SU-DHL-6 (cell line): ENCODE measurements around the gene PPP2R3A.

Experiments
- H2AFZ ChIP-seq: fragments of 200-600 bp; sonication (generic); 2 replicates; pipeline ENCODE4 v1.6.1; 2014; ENCODE audit warnings: low read depth, mild to moderate bottlenecking, moderate library complexity, mixed read lengths, antibody characterized with exemption, low read length; ENCODE audit not compliant: severe bottlenecking
- H3F3A ChIP-seq: fragments of 200-600 bp; shearing (Covaris generic); 2 replicates; pipeline ENCODE4 v1.6.0; 2016; ENCODE audit warnings: antibody characterized with exemption, mild to moderate bottlenecking; ENCODE audit not compliant: insufficient read depth
- H3K27ac ChIP-seq: fragments of 200-600 bp; sonication (generic); 2 replicates; pipeline ENCODE4 v1.5.1; 2016; ENCODE audit warnings: low read depth, mild to moderate bottlenecking, low read length, moderate library complexity, mixed read lengths
- H3K27me3 ChIP-seq: fragments of 200-600 bp; sonication (generic), shearing (Covaris generic); 2 replicates; pipeline ENCODE4 v1.6.0; 2014; ENCODE audit warnings: mild to moderate bottlenecking, low read length
- H3K36me3 ChIP-seq: fragments of 200-600 bp; sonication (generic); 2 replicates; pipeline ENCODE4 v1.6.1; 2014; ENCODE audit warnings: mild to moderate bottlenecking, low read length, mixed read lengths
- H3K4me2 ChIP-seq: fragments of 300-600, 200-600 bp; shearing (Covaris generic), sonication (generic); 2 replicates; pipeline ENCODE4 v1.6.0; 2014; ENCODE audit warnings: low read length, low read depth, mild to moderate bottlenecking; ENCODE audit not compliant: poor library complexity, severe bottlenecking
- H3K4me3 ChIP-seq: fragments of 200-600 bp; sonication (generic); 2 replicates; pipeline ENCODE4 v1.5.1; 2014; ENCODE audit warnings: antibody characterized with exemption, low read length, mild to moderate bottlenecking, mixed read lengths; ENCODE audit not compliant: insufficient read depth, poor library complexity, severe bottlenecking
- H3K79me2 ChIP-seq: fragments of 200-600 bp; sonication (generic); 2 replicates; pipeline ENCODE4 v1.6.1; 2014; ENCODE audit warnings: mild to moderate bottlenecking, low read length, moderate library complexity; ENCODE audit not compliant: insufficient read depth
- H3K9ac ChIP-seq: fragments of 200-600 bp; sonication (generic); 2 replicates; pipeline ENCODE4 v1.7.0; 2014; ENCODE audit warnings: mild to moderate bottlenecking, low read length
- H3K9me2 ChIP-seq: fragments of 200-600 bp; sonication (generic); replicated peaks from 2 replicates; pipeline ENCODE4 v1.6.1; 2014; ENCODE audit warnings: low read length; ENCODE audit not compliant: insufficient read depth
- H3K9me3 ChIP-seq: fragments of 200-600 bp; sonication (generic); 2 replicates; pipeline ENCODE4 v1.6.1; 2014; ENCODE audit warnings: low read length, mixed read lengths; ENCODE audit not compliant: insufficient read depth
- H4K20me1 ChIP-seq: fragments of 200-600 bp; sonication (generic); 2 replicates; pipeline ENCODE4 v1.6.1; 2014; ENCODE audit warnings: low read depth, mild to moderate bottlenecking, antibody characterized with exemption, low read length, moderate library complexity, mixed read lengths
- EZH2phosphoT487 ChIP-seq: fragments of 200-600 bp; sonication (generic), shearing (Covaris generic); conservative IDR thresholded peaks from 2 replicates; pipeline ENCODE4 v1.6.1; 2018; ENCODE audit warnings: mild to moderate bottlenecking, antibody characterized with exemption, low read length, moderate library complexity, mixed read lengths
- TF ChIP-seq, protein P1 (sequence below): fragments of 200-600 bp; sonication (generic); IDR thresholded peaks from one replicate; pipeline ENCODE4 v1.5.1; 2017; ENCODE audit warnings: antibody characterized with exemption, mild to moderate bottlenecking, low read length, moderate library complexity; ENCODE audit not compliant: insufficient read depth, poor library complexity, severe bottlenecking

The PPP2R3A gene

DNA sequence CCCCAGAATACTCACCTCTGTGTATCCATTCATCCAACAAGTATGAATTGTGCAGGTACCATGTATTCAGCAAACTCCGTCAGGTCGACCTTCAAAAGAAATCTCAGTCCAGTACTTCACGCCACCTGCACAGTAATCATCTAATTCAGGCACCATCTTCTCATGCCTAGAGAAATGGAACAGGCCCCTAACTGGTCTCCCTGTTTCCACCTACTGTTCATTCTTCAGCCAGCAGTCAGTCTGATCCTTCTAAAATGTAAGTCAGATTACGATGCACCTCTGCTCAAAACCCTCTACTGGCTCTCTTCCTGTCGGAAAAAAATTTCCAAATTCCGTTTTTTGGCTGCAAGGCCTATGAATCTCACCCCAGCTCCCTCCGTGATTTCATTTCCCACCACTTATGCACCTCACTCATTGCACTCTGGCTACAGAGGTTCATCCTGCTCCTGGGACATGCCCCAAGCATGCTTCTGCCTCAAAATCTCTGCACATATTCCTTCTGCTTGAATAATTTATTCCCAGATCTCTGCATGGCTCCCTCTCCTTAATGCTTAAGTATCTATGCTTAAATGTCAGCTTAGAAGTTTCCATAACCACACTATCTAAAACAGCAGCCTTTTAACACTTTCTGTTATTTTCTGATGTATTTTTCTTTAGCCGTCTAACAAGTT, 47.5 kb upstream of the PPP2R3A start:
- Histone ChIP-seq H3K27ac (no peak overlapping the region), H3F3A (no peaks in the 10 kb centered on the region), H2AFZ (no peak overlapping the region), H3K36me3 (no peaks in the 10 kb centered on the region), H3K4me3 (no peak overlapping the region), H3K79me2 (no peaks in the 10 kb centered on the region), H4K20me1 (no peaks in the 10 kb centered on the region), H3K9me2 (no peaks in the 10 kb centered on the region), H3K9me3 (no peaks in the 10 kb centered on the region), H3K4me2 (no peak overlapping the region), H3K27me3 (no peaks in the 10 kb centered on the region), H3K9ac (no peak overlapping the region)
- TF ChIP-seq EZH2phosphoT487 = no peak
- TF ChIP-seq, protein P1, sequence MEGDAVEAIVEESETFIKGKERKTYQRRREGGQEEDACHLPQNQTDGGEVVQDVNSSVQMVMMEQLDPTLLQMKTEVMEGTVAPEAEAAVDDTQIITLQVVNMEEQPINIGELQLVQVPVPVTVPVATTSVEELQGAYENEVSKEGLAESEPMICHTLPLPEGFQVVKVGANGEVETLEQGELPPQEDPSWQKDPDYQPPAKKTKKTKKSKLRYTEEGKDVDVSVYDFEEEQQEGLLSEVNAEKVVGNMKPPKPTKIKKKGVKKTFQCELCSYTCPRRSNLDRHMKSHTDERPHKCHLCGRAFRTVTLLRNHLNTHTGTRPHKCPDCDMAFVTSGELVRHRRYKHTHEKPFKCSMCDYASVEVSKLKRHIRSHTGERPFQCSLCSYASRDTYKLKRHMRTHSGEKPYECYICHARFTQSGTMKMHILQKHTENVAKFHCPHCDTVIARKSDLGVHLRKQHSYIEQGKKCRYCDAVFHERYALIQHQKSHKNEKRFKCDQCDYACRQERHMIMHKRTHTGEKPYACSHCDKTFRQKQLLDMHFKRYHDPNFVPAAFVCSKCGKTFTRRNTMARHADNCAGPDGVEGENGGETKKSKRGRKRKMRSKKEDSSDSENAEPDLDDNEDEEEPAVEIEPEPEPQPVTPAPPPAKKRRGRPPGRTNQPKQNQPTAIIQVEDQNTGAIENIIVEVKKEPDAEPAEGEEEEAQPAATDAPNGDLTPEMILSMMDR = no peak

DNA sequence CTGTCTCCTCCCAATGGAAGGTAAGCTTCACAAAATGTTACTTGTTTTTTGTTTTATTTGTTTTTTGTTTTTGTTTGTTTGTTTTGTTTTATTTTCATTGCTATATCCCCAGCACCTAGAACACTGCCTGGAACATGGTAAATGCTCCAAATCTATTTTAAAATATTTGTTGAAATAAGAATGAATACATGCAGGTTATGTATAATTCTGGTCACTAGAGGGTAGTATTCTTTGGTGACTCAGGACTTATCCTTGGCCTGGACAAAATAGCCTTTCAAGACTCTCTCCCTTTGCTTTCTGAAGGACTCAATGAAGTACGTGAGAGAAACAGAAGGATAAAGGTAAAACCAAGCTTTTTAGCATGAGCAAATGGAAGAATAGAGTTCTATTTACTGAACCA, 46.9 kb upstream of the PPP2R3A start:
- Histone ChIP-seq H3K9me3 (no peaks in the 10 kb centered on the region), H3K27ac (no peak overlapping the region), H3K9ac (no peak overlapping the region), H3K4me2 (no peak overlapping the region), H2AFZ (no peak overlapping the region), H3F3A (no peaks in the 10 kb centered on the region), H3K4me3 (no peak overlapping the region), H3K79me2 (no peaks in the 10 kb centered on the region), H3K36me3 (no peaks in the 10 kb centered on the region), H3K27me3 (no peaks in the 10 kb centered on the region), H3K9me2 (no peaks in the 10 kb centered on the region), H4K20me1 (no peaks in the 10 kb centered on the region)
- TF ChIP-seq EZH2phosphoT487 = no peak
- TF ChIP-seq, protein P1 = no peak

DNA sequence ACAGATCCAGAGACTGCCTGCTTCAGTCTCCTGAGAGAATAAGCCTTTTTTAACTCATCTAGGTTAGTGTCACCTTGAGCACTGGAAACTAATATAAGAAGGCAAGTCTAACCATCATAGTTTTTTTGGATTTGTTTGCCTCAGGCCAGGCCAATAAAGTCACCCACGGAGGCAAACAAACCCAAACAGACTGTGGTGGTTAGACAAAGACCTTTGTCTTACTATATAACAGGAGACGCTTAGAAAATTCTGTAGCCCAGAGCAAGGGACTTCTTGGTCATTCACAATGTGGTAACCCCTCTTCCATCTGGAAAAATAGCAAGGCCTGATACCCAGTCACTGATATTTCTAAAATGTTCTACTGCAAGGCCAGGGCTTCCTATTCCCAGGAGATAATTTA, 45.3 kb upstream of the PPP2R3A start:
- Histone ChIP-seq H3K9ac (no peak overlapping the region), H3K4me2 (no peak overlapping the region), H4K20me1 (no peaks in the 10 kb centered on the region), H3K79me2 (no peaks in the 10 kb centered on the region), H3K9me3 (no peaks in the 10 kb centered on the region), H3K27ac (no peak overlapping the region), H3K27me3 (no peaks in the 10 kb centered on the region), H3K9me2 (no peaks in the 10 kb centered on the region), H3K4me3 (no peak overlapping the region), H2AFZ (no peak overlapping the region), H3F3A (no peaks in the 10 kb centered on the region), H3K36me3 (no peaks in the 10 kb centered on the region)
- TF ChIP-seq EZH2phosphoT487 = no peak
- TF ChIP-seq, protein P1 = no peak

DNA sequence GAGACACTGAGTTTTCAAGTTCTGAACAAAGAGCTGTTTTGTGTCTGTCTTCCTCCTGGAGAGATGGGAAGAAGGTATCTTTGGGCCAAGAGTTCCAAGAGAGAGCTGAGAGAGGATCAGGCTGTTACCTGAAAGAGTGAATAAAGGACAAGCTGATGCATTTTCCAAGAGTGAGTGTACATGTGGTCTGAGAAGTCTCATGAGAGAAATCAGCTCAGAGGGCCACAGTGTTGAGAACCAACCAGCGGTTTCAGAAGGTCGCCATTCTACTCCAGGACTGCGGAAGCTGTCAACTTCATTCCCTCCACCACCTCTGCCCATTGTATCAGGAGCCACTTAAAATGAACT, 42.7 kb upstream of the PPP2R3A start:
- Histone ChIP-seq H3F3A (no peaks in the 10 kb centered on the region), H3K79me2 (no peaks in the 10 kb centered on the region), H3K9me3 (no peaks in the 10 kb centered on the region), H3K4me2 (no peak overlapping the region), H3K27me3 (no peaks in the 10 kb centered on the region), H2AFZ (no peak overlapping the region), H3K27ac (no peak overlapping the region), H3K9me2 (no peaks in the 10 kb centered on the region), H4K20me1 (no peaks in the 10 kb centered on the region), H3K9ac (no peak overlapping the region), H3K36me3 (no peaks in the 10 kb centered on the region), H3K4me3 (no peak overlapping the region)
- TF ChIP-seq EZH2phosphoT487 = no peak
- TF ChIP-seq, protein P1 = no peak
